GM19467 (cell line): ENCODE measurements around the gene DPY19L1.
"Not testable (repeated sequence)": the region's sequence is repeated elsewhere in the genome, so short reads cannot be mapped to it uniquely, and the experiment has no call there.

Source experiments
- ATAC-seq: cut with Tn5 transposase; IDR thresholded peaks from one replicate; pipeline ENCODE4 v1.9.1; 2021; ENCODE audit warnings: mild to moderate bottlenecking, moderate library complexity; ENCODE audit not compliant: unreplicated experiment

The DPY19L1 gene

GRCh38 chr7:35035511-35035961 lies 1.7 kb downstream of the DPY19L1 start:
- peak; percentile 14 for ATAC-seq

DNA sequence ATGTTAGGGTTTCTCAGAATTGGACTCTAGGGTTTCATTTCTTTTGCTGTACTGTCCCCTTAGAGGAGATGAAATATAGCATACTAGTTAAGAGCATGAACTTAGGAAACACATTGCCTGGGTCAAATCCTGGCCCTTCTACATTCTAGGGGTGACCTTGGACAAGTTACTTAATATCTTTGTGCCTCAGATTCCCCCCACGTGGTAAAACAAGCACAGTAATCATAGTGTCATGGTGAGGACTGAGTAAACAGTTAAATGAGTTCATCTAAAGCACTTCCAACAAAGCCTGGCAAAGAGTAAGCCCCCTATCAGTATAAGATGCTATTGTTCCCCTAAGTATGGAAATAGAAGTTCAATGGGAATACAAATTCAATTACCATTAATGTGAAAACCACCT lies 5.1 kb downstream of the DPY19L1 start:
- ATAC-seq = no peak

DNA sequence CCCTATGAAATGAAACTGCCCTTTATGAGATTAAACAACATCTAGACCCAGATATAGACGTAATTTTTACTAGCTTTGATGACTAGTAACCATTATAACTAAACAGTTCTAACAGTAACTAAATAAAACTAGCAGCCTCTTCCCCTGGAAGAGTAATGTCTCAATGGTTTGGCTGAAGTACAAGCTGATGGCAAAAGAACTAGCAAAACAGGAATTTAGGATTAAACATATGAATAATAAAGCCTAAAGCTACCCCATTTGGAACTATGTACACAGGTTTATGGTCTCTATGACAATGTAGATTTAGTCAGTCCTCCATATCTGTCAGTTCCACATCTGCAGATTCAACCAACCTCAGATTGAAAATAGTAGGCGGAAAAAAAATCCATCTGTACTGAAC lies 6.4 kb downstream of the DPY19L1 start:
- ATAC-seq = no peak

DNA sequence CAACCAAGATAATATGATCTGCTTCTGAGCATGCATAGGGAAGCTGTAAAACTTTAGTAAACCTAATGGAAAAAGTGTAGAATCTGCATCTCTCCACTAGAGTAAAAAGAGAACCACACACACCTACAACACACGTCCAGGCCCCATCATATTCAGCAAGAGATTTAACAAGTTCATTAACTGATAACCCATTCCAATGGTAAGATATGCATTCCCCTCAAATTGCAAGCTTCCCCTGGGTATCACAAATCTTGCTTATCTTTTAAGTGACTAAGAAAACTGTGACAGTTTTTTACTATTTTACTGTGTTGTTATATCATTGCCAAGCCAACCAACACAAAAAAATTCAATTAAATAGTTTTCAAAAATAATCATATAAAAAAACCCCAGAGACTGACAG lies 8.0 kb downstream of the DPY19L1 start:
- ATAC-seq = no peak

DNA sequence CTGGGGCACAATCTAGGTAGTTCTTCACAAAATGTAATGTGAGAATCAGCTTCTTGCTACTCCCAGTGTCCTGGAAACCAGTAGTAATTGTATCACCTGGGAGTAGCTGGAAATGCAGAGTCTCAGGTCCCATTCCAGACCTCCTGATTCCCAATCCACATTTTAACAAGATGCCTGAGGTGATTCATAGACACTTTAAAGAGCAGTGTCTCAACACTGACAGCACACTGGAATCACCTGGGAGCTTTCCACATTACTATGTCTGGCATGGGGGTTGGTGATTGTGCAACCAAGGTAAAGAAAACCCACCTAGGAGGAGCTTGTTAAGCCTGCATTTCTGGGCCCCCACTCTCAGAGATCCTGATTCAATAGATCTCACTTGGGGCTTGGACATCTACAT lies 11.1 kb downstream of the DPY19L1 start:
- ATAC-seq = no peak

GRCh38 chr7:35025369-35025870 lies 11.9 kb downstream of the DPY19L1 start:
- no peak for ATAC-seq

GRCh38 chr7:35024298-35024697 lies 13.0 kb downstream of the DPY19L1 start:
- peak; percentile 56 for ATAC-seq

DNA sequence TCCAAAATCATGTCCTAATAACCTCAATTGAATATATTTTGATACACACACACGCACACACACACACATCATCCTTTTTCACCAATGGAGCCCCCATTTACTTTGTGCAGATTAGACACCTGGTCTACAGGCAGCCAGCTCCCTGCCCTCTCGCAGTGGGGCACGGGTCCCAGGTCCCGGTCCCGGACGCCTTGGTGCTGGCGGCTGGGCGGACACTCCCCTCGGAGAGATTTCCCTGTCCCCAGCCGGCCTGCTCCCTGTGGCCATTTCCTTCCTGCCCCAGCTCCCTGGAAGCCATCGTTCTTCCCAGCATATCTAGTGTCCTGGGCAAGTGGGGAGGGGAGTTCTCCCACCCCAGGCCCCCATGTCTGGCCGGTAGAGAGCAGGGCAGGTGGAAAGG lies 14.6 kb downstream of the DPY19L1 start:
- no peak for ATAC-seq

DNA sequence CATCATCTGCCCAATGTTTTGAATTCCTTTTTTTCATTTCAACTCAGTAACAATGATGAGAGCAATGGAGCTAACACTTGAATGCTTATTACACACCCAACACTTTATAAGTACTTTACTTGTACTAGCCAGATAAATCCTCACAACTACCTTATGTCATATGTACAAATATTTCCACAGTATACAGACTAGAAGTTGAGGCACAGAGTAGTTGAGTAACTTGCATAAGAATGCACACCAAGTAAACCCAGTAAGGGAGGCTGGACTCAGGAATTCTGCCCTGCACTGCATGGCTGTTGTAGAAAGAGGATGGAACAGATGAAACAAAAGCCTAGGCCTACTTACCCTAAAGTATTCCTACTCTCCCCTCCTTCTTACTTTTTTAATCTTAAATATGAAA lies 15.8 kb downstream of the DPY19L1 start:
- ATAC-seq = no peak

DNA sequence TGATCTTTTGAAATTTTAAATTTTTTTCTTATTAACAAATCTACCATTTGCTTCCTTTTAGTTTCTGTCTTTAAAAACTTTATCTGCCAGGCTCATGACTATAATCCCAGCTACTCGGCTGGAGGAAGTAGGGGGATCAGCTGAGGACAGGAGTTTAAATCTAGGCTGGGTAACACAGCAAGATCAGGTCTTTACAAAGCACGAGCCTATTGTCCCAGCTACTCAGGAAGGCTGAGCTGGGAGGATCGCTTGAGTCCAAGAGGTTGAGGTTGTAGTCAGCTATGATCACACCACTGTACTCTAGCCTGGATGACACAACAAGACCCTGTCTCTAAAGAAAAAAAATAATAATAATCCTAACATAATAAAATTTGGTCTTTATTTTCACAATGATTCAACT lies 17.5 kb downstream of the DPY19L1 start:
- no peak for ATAC-seq

DNA sequence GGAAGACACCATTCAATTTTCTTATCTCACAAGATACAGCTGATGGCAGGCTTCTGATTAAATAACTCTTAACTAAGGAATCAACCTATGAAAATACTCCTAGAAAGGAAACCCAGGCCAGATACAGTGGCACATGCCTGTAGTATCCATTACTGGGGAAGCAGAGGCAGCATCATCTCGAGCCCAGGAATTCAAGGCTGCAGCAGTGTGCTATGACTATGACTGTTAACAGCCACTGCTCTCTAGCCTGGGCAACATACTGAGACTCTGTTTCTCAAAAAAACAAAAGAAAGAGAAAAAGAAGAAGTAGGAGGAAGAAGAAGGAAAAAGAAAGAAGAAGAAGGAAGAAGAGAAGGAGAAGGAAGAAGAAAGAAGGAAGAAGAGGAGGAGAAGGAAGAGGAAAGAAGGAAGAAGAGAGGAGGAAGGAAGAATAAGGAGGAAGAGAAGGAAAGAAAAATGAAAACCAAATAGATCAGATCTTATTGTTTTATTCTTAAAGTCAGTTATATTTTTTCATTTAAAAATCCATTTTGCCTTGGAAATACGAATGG lies 18.0 kb downstream of the DPY19L1 start:
- ATAC-seq = no peak

DNA sequence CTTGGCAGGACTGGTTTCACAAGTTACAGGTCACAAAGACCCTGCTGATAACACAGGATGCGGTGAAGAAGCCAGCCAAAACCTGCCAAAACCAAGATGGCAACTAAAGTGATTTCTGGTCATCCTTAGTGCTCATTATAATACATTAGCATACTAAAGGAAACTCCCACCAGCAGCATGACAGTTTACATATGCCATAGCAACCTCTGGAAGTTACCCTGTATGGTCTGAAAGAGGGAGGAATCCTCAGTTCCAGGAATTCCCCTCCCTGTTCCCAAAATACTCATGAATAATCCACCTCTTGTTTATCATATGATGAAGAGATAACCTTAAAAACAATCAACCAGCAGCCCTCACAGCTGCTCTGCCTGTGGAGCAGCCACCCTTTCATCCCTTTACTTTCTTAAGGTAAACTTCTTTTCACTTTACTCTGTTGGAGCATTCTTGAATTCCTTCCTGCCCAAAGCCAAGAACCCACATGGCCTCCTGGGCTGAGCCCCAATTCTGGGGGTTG lies 21.9 kb downstream of the DPY19L1 start:
- no peak for ATAC-seq

- ATAC-seq = no peak
Observed at GRCh38 chr7:35012160-35012559, 25.1 kb downstream of the DPY19L1 start.

- no peak for ATAC-seq
Observed at GRCh38 chr7:35011085-35011484, 26.2 kb downstream of the DPY19L1 start.

DNA sequence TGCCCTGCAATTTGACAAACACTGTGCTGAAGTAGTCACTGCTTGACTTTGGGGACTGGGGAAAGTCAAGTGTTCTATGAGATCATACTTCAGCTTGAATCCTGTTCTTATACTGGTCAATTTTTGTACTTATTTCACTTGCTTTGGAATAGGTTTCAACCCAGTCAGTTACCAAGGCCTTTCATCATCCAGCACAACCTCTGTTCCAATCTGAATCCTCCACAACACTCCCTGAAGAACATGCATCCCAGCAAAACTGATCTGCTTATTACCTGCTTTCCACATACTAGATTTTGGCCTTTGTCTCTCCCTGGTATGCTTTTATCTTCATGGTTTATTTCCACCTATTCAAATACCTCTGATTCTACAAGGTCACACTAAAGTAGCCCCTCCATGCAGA lies 29.5 kb downstream of the DPY19L1 start:
- ATAC-seq = no peak

- no peak for ATAC-seq
Observed at GRCh38 chr7:35004531-35005095, 32.7 kb downstream of the DPY19L1 start.

GRCh38 chr7:35003679-35004303 lies 33.5 kb downstream of the DPY19L1 start:
- peak; percentile 46 for ATAC-seq

DNA sequence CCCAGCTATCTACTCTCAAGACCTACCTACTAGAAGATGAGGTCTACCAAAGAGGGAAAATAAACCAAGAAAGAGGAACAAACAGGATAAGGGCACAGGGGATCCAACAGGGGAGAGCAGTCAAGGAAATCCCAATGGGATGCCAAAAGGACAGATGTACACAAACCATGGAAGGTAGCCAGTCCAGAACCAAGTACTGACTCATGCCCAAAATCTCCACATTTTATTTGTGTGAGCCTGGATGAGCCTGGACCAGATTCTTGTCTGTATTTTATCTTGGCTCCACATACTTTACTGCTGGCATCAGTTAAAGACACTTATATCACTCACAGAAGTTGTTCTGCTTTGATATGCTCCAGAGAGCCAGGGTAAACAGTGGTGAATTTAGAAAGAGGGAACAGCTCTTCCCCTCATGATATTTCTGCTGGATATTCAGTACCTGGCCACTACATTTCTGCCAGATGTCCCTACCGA lies 34.1 kb downstream of the DPY19L1 start:
- ATAC-seq = not testable (repeated sequence)

DNA sequence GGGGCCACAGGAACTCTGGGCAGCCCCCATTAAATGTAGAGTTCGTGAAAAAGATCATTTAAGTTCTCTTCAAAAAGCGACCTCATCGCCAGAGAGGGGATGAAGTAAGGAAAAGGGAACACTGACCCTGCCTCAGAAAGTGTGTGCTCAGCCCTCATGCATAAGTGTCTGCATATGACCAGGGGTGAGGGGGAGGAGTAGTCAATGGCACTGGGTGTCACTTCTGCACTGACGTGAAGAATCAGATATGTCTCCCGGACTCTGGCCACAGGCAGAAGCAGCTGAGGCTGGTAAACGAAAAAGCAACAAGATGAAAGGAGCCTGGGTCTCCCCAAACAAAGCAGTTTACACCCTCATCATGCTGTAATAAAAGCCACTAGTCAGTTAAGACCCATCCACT lies 39.0 kb downstream of the DPY19L1 start:
- ATAC-seq = not testable (repeated sequence)

GRCh38 chr7:34996423-34997090 lies 40.7 kb downstream of the DPY19L1 start:
- not testable (repeated sequence) for ATAC-seq

DNA sequence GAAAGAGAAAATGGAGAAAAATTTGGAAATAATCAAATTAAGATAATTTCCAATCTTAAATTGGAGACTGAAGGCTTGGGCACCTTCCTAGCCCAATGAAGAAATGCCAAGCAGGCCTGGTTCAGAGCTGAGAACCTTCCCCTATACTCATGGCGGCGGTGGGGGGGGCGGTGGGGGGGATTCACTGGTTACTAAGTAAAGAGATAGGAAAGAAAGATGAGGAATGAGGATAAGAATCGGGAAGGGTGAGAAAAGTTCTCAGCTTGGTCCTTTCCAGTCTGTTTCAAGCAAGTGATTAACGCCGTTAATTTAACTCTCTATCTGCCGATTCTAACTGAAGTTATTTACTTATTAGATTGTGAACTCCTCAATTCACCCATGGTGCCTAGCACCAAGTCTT lies 41.5 kb downstream of the DPY19L1 start:
- ATAC-seq = no peak
